ENCODE measurements around the gene C2orf72.
"Not testable (repeated sequence)": the region's sequence is repeated elsewhere in the genome, so short reads cannot be mapped to it uniquely, and the experiment has no call there.

The C2orf72 gene

GRCh38 chr2:231015478-231015877, 21.8 kb upstream of the C2orf72 start:
- DNase-seq (ENCODE audit: low spot score), result no peak

- DNase-seq (ENCODE audit: low spot score), result no peak
Measured at GRCh38 chr2:231015926-231016325, 21.4 kb upstream of the C2orf72 start.

- no peak for DNase-seq (ENCODE audit: low spot score)
Measured at GRCh38 chr2:231016566-231017230, 20.6 kb upstream of the C2orf72 start.

DNA sequence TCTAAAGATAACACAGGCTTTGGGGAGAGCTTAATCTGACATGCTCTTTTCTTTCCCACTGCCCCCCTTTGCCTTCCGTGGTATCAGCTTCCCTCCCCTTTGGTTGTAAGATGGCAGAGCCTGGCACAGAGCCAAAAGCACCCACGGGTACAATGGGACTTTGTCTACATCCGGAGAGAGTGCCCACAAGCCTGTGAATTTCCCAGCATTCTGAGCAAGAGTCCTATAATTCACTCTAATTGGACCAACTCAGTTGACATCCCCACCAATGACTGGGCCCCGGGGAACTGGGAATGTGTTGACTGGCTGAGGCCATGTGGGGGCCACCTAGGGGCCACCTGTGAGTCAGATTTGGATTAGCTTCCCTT, 20.1 kb upstream of the C2orf72 start:
- peak; percentile 42 for DNase-seq (ENCODE audit: low spot score)

DNA sequence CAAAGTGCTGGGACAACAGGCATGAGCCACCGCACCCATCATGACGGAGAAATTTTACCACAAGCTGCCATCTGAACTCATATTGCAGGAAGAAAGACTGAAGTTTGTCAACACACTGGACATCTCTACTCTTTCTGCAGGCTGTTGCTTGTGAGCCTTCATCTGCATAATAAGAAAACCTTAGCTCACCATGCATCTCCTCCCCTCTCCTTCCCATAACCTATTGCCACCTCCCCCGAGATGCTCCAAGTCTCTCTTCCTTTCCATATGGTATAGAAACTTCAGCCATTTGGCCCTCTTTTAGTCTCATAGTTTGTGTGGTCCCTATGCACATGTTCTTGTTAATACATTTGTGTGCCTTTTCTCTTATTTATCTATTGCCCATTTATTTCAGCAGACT, 19.1 kb upstream of the C2orf72 start:
- DNase-seq (ENCODE audit: low spot score), result no peak

DNA sequence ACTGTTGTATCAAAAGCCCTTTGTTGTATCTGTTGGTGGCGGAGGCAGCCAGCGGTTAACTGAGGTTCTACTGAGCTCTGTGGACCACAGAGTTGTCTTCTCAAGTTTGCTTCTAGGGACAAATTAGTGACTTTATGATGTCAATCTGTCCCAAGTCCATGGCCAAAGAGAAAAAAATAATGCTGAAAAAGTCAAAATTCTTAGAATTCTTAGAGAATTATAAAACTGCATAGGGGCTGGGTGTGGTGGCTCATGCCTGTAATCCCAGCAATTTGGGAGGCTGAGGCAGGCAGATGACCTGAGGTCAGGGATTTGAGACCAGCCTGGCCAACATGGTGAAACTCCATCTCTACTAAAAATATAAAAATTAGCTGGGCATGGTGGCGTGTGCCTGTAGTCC, 12.3 kb upstream of the C2orf72 start:
- DNase-seq (ENCODE audit: low spot score), result not testable (repeated sequence)

GRCh38 chr2:231028889-231029288, 8.4 kb upstream of the C2orf72 start:
- no peak for DNase-seq (ENCODE audit: low spot score)

DNA sequence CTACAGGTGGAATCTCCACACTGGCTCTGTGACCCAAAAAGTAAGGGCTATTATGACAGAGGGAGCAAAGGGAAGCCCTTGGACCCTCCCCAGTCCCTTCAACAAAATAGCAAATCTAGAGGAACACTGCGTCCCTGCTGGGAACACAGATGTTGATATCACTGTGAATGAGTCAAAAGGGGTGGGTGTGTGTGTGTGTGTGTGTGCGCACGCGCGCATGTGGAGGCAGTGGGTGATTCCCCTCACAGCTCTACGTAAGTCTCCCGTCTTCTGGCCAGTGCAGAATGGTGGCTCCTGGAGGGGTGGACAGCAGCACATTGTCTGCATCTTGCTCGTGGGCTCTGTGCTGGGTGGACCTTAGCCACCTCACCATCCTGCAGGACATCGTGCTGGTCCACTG, 7.8 kb upstream of the C2orf72 start:
- no peak for DNase-seq (ENCODE audit: low spot score)

DNA sequence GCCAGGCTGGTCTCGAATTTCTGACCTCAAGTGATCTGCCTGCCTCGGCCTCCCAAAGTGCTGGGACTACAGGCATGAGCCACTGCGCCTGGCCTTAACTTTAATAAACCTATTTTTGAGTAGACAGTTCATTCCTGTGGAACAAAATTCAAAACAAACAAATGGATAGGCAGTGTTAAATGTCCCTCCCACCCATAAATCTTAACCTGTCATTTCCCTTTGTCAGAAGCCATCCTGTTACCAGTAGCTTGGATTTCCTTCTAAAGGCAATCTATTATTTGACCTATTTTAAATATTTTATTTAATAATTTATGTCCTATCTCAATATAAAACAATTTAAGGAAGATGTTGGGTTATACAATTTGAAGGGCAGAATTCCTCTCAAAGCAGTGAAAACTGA, 6.6 kb upstream of the C2orf72 start:
- DNase-seq (ENCODE audit: low spot score), result no peak

GRCh38 chr2:231032575-231033140, 4.7 kb upstream of the C2orf72 start:
- no peak for DNase-seq (ENCODE audit: low spot score)

DNA sequence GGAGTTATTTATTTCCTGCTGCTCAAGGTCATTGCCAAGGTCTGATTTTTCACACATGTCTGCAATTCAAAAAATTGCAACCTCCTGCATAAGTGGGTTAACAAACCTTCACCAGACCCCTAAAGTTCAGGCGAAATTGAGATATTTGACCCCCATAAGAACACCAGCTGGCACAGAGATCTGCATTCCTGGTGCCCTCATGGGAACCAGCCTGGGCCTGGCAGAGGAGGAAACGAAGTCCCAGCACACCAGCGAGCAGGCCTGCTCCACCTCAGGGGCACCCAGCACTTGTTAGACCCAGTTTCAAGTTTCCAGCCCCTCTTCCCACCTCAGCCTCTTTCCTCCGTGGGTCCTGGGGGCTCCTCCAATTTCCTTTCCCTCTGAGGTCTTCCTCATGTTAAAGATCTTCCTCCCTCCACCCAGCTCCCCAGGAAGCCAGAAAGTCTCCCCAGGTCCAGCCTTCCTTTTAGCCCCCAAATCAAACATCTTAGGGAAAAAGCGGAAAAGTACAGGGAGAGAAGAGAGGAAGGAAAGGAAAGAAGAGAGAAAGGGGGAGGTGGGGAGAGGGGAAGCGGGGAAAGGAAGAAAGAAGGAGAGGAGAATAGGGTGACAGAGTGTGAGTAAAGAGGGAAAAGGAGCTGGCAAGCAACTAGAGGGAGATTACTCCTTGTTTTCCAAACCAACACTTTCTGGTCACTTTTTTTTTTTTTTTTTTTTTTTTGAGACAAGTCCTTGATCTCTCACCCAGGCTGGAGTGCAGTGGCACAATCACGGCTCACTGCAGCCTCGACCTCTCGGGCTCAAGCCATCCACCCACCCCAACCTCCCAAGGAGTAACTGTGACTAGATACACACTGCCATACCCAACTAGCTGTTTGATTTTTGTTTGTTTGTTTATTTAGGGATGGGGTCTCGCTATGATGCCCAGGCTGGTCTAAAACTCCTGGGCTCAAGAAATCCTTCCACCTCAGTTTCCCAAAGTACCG, 3.9 kb upstream of the C2orf72 start:
- DNase-seq (ENCODE audit: low spot score), result no peak

DNA sequence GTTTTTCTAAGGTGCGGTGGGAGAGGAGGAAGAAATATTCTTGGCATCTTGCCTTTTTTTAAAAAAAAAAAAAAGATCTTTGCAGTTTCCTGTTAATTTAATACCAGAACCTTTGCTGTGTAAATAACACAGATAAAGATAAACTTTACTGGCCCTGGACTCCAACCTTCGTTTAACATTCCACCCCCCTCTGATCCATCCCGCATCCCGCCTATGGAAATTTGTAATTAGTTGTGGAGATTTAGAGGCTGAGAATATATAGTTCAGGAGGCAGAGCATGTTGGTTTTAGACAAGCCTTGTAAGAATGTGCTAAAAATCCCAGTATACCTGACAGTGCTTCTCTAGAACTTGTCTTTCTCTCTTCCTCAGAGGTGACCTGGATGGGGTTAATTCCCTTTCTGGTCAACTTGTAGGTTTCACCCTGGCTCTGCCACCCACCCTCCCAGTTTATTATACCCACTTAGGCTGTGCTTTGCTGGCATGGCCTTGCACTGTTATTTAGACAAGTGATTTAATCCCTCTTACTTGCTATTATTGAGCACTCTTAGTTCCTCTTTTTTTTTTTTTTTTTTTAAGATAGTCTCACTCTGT, 2.9 kb upstream of the C2orf72 start:
- DNase-seq (ENCODE audit: low spot score), result no peak

DNA sequence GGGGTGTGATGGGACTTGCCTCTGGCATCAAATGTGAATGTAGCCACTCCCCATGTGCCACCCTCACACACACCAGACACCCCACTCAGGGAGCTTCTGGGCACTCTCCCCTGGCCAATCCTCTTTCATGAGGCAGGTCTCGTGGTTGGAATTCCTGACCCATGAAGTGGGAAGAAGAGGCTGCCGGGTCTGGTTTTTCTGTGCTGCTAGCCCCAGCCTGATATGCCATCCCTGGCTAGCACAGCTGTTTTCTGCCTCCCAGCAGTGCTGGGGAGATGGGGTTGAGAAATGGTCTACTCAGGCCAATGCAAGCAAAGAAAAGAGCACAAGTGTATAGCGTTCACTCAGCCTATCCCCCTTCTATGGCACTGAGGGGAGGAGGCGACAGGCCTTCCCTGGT, 1.2 kb upstream of the C2orf72 start:
- no peak for DNase-seq (ENCODE audit: low spot score)

- no peak for DNase-seq (ENCODE audit: low spot score)
Measured at GRCh38 chr2:231036578-231037106, 681 bp upstream of the C2orf72 start.

- DNase-seq (ENCODE audit: low spot score), result peak; percentile 37
Measured at GRCh38 chr2:231037731-231038482, 584 bp downstream of the C2orf72 start.

- no peak for DNase-seq (ENCODE audit: low spot score)
Measured at GRCh38 chr2:231038483-231039293, 1.4 kb downstream of the C2orf72 start.

GRCh38 chr2:231039294-231039664, 2.0 kb downstream of the C2orf72 start:
- no peak for DNase-seq (ENCODE audit: low spot score)

- DNase-seq (ENCODE audit: low spot score), result no peak
Measured at GRCh38 chr2:231039821-231040364, 2.6 kb downstream of the C2orf72 start.

DNA sequence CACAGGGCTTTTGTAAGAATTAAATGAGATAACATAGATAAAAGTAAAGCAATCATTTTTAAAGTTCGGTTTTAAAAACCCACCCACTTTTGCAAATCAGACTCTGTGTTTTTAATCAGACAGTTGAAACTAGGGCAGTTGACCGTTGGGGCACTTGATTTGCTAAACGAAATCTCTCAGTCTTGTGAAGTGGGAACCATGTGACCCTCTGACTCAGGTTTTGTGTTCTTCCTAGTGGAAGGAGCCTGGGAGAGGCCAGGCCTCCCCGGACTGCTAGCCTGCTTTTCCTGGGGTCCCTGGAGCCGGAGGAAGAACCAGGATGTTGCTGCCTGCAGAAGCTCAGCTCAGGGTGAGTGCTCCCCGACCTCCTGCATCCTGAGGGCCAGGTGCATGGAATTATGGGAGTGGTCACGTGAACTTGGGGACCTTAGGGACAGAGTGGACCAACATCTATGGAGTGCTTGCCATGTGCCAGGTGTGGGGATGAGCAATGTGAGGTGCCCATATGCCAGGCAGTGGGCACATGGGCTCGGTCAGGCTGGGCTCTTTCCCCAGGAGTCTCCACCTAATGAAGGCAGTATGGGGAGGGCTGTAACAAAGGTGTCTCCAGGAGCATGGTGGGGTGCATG, 3.9 kb downstream of the C2orf72 start:
- DNase-seq (ENCODE audit: low spot score), result no peak

DNA sequence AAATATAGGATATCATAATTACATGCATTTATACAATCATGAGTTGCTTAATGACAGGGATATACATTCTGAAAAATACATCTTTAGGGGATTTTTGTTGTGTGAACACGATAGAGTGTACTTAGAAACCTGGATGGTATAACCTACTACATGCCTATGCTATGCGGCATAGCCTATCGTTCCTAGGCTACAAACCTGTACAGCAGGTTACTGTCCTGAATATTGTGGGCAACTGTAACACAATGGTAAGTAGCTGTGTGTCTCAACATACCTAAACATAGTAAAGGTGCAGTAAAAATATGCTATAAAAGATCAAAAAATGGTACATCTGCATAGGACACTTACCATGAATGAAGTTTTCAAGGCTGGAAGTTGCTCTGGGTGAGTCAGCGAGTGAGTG, 6.5 kb downstream of the C2orf72 start:
- DNase-seq (ENCODE audit: low spot score), result no peak
